HG03045 (cell line): ENCODE data around the gene CFAP58.

Experiments
- ATAC-seq: cut with Tn5 transposase; IDR thresholded peaks from one replicate; pipeline ENCODE4 v1.9.1; 2021; ENCODE audit warnings: mild to moderate bottlenecking, moderate library complexity; ENCODE audit not compliant: unreplicated experiment

The CFAP58 gene

DNA sequence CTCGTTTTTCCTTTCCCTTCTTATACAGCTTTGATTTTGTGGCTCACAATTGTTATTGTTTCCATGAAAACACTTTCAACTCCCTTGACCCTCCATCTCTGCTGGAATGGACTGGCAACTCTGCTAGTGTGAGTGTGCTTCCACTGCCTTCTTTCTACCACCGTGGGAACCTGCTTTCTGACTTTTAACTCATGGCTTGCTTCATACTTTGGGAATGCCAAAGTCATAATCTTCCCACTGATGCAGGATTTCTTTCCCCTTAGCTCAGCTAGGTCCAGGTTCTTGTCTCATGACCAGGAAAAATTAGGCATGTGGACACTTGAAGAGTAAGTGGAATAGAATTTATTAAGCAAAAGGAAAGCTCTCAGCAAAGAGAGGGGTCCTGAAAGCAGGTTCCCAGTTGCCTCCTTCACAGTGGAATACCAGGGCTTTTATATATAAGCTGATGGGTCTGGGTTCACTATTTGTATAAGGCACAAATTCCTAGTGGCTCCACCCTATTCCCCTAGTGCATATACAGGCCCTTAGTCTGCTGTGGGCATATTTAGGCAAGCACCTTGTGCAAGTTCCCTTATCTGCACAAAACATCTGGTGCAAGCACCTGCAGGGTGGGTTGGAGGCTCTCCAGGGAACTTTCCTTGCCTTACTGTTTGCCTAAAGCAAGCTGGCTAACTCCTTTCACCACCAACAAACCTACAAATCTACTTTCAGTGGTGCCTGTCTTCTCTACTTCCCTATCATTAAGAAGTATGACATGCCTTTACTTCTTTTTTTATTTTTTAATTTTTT is 119.5 kb downstream of the CFAP58 start:
- no peak for ATAC-seq

DNA sequence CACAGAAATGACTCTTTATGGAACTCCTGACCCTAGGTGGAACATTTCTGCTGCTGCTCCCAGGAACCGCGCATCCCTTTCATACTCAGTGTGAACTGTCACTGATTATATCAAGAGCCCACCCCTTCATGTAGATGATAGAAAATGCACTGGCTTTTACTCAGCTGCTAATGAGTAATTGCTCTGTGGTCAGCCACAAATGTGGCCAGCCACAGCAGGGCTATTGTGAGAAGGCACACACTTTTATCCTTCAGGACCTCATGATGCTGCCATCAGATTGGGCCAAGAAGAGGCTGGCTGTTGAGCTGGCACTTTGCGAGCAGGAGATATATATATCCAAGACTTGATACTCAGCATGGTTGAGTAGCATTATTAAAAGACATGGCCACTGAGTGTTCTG is 124.7 kb downstream of the CFAP58 start:
- no peak for ATAC-seq

DNA sequence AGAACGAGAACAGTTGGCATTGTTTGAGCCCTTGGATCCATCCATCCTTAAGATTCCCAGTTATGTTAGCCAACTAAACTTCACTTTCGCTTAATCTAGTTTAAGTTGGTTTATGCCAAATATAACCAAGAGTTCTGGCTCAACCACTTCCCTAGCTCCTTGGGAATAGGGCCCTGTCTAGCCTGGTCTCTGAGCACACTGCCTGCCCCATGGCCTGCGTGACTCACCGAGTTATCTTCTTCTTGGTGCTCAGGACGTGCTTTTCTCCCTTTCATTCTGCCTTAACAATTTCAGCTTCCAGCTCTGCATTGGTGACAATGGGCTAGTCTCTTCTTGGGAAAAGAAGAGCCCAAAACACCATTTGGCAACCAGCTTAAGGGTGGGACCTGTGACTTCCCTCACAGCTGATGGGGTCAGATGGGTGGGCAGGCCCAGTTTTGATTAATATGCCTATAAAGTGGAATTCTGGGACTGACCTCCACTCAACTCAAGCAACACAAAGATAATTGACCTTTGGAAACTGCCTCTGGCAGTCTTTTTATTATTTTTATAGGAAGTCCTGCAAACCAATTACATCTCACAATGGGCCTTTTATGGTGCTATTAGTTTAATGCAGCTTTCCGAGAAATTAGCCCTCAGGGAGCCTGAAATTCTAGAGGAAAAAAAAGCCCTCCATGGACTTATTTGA is 126.4 kb downstream of the CFAP58 start:
- ATAC-seq = no peak

DNA sequence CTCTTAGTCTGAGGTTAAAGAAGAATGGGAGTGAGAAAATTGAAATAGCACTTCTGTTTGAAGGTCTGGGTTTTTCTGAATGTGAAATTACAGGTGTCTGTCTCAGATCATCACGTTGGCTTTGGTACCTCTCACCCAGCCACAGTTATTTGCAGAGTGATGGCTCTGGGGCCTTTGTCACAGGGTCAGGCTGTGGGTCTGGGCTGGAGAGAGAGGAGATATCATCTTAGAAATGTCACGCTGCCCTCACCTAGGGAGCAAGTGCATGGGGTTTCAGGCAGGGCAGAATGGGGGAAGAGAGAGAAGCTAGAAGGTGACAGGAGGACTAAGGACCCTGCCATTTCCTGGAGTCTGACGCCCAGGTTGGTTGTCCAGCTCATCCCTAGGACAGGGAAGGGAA is 127.2 kb downstream of the CFAP58 start:
- ATAC-seq = no peak

DNA sequence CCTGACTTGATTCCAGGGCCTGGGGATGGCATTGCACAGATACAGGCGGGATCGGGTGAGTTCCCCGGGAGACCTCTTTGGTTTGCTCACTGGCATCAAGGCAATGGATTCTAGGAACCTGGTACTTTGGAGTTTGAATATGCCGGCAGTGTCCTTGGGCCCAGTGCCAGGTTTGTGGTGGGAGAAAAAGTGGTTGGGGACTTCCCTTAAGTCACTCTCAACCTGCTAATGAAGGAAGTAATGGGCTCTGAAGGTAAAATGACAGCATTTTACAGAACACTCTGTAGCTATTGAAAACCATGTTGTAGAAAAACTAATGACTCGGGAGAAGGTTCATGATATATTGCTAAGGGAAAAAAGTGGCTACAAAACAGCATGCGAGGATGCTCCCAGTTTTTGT is 129.9 kb downstream of the CFAP58 start:
- ATAC-seq = no peak

DNA sequence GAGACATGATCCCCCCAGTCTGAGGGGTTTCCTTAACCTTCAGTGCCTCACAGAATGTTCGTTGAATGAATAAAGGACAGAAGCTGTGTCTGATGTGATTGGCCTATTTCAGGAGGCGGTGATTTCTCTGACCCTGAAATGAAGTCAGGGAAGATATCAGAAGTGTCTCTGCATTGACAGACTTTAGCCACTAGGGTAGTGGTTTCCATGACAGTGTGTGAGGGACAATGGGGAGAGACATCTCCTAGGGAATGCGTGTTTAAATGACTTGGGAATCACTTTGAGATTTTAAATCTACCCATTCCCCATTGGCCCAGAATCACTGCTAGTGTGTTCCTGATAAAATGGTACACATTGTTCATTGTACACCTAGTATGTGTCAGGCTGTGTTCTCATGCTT is 132.0 kb downstream of the CFAP58 start:
- ATAC-seq = no peak

DNA sequence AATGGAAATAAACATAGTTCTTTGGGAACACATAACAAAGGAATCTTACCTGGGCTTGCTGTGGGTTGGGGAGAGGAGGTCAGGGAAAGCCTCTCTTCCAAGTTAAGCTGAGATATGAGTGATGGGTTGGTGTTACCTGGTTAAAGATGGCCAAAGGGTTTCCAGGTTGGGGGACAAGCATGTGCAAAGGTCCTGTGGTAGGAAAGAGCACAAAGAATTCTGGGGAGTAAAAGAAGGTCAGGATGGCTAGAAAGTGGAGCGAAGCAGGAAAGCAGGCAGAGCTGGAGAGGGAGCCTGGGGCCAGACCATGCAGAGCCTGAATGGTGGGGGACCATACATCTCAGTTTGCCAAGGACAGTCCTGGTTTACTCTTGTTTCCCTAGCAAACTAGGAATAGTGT is 133.2 kb downstream of the CFAP58 start:
- no peak for ATAC-seq

DNA sequence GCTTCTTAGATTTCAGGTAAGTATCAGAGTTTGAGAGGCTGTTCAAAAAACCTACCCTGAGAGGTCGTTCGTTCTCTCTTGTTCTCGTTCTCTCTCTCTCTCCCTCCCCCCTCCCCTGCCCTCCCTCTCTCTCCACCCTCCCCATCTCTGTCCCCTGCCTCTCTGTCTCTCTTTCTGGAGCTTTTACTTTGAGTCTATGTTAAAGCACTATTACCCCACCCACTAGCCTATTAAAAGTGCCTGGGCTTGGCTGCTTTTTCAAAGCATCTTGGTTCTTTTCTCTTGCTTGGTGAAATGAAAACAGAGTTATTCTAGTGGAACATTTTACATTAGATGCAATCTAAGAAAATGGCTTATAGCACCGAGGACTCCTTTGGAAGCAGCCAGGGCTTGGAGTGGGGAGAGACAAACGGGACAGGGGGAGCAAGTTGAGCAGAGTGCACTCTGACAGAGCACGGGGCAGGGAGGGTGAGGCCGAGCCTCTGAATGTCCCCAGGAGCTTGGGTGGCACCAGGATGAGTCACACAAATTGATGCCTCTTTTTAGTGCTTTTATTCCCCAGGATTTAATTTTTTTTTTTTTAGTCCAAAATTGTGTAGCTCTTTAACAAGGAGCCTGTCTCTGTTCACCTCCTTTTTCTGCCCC is 134.3 kb downstream of the CFAP58 start:
- ATAC-seq = no peak

DNA sequence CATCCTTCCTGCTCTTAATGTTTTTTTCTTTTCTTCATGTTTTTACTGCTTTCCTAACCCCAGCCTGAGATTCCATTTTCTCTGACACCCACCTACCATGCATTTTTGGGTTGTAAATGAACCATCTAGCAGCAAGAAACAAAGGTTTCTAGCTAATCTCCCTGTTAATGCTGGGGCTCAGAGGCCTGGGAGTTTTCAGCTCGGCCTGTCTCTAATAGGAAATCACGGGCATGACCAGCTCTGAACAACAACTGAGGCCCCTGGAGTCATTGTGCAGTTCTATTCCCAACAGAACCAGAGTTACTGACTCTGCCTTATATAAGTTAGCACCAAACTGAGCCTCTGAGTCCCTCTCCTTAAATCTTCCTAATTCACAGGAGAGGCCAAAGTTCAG is 134.8 kb downstream of the CFAP58 start:
- ATAC-seq = no peak

DNA sequence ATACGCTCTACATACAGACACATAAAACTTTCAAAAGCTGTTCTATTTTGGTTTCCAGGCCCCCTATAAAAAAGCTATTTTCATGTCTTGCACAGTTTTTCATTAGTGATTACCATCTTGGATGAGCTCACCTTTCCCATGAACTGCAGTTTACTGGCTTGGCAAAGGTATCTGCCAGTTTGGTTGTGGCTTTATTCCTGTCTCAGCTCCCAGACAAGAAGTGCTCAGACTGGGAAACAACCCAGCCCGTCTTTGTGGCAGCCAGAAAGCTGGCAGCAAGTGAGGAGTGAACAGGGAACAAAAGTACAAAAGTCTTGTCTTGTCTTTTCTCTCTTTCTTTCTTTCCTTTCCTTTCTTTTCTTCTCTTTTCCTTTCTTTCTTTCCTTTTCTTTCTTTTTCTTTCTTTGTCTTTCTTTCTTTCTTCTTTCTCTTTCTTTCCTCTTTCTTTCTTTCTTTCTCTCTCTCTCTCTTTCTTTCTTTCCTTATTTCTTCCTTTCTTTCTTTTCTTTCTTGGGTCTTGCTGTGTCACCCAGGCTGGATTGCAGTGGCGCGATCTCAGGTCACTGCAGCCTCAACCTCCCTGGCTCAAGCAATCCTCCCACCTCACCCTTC is 138.8 kb downstream of the CFAP58 start:
- ATAC-seq = no peak

DNA sequence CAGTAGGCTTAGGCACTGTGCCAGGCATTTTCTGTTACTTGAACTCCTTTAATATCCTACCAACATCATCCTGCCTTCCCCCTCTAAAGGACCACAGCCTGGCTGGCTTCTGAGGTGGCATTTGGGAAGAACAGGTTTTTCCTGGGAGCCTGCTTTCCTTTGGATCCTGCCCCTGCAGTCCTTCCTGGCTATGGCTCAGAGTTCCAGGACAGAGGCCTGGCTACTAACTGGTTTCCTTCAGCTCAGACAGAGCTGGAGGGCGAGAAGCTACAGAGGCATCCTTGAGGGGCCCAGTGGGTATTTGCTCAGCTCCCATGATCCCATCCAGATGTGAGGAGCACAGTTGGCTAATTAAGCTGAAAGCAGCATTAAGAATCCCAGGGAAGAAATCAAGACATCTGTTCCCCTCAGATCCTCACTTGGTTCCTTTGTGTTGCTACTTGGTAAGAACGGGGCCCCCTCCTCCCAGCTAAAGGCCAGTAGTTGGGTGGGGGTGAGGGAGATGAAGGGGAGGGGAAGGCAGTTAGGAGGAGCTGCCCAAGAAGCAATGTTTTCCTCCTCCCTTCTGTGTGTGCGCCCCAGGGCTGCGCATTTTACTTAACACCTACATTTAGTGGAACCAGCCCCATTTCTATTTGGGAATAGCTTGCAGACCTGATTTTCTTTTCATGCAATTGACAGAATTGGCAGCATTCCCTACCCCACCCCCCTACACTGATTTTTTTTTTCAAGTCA is 144.9 kb downstream of the CFAP58 start:
- no peak for ATAC-seq

DNA sequence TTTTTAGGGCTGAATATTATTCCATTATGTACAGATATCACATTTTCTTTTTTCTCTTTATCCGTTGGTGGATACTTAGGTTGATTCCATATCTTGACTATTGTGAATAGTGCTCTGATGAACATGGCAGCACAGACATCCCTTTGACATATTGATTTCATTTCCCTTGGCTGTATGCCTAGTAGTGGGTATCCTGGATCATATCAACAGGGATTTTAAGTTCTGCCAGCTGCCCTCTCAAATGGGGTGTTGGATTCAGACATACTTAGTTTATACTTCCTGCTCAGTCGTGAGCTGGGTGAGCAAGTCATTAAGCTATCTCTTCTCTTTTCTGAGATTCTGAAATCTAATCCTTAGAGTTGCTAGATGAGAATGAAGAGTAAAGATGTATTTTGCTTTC is 147.8 kb downstream of the CFAP58 start:
- ATAC-seq = no peak

DNA sequence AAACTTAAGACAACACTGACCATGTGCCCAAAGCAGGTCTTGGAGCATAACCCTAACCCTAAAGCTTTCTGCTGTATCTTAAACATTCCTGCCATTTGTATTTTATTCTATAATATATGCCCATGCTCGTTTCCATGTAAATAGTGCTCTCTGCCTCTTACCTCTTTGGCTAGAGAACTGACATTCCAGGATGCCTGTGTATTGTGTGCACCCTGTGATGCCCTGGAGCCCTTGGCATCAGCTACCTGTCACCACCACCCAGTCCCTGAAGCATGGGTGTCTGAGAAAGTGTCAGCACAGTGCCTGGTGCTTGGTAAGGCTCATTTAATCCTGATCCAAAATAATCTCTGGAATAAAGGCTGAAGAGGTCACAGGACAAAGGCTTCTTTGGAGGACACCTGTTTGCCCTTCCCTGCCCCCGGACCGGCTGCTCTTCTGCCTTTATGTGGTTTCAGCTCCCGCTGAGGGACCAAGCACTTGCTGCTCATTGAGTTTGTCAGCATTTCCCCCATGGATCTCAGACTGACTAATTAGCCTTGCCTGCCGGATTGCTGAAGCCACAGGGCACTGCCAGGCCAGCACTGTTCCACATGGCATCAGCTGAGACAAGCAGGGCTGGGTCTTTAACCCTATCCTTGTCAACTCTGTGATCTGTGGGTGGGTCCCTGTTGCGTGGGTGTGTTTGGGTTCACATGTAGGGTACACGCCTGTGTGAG is 148.4 kb downstream of the CFAP58 start:
- ATAC-seq = no peak

DNA sequence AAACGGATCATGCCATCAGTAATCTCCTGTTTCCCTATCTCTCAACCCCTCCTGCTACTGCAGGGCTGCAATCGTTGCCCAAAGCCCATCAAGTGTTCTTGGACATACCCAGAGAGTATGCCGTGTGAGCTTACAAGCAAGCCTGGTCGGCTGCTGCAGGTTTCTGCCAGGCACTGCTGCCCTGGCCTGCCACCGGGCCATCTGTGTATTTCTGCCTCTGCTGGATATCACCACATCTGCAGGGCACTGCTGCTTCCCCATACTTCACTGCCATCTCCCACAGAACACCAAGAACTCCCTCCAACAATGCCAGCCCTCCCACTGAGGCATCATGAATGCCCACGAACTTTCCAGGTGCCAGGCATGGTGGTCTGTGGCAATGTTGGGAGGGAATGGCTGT is 149.3 kb downstream of the CFAP58 start:
- ATAC-seq = no peak
